Fibroblast of skin of left biceps (primary cell): ENCODE data around the gene COBLL1.
"Not testable (repeated sequence)": the region's sequence is repeated elsewhere in the genome, so short reads cannot be mapped to it uniquely, and the experiment has no call there.

ENCODE experiments used
- DNase-seq, 2 experiments: peaks; one replicate each; pipeline ENCODE4 v3.0.0-alpha.2; 2013; ENCODE audit warnings: low read depth in 2 of 2

The COBLL1 gene

DNA sequence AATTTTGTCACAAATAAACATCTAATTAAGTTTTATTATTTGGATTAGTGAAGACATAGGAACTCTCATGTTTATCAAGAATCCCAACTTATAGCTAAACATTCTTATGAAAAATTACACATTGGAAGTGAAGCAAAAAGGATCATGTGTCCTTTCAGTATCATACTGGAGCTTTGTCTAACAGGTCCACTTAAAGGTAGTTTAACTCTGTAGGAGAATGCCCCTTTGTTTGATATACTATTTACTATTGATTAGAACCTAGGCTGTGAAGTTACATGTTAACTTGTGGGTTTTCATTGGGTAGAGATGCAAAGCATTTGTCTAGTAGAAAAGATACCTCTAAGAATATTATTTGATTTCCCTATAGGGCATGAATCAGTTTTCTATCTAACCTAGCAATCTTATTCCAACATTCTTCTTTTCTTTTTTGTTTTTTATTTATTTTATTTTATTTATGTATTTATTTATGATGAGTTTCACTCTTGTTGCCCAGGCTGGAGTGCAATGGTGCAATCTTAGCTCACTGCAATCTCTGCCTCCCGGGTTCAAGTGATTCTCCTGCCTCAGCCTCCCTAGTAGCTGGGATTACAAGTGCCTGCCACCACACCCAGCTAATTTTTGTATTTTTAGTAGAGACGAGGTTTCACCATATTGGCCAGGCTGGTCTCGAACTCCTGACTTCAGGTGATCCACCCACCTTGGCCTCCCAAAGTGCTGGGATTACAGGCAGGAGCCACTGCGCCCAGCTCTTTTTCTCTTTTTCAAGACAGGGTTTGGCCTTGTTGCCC, 18.5 kb upstream of the COBLL1 start:
- not testable (repeated sequence) for DNase-seq

DNA sequence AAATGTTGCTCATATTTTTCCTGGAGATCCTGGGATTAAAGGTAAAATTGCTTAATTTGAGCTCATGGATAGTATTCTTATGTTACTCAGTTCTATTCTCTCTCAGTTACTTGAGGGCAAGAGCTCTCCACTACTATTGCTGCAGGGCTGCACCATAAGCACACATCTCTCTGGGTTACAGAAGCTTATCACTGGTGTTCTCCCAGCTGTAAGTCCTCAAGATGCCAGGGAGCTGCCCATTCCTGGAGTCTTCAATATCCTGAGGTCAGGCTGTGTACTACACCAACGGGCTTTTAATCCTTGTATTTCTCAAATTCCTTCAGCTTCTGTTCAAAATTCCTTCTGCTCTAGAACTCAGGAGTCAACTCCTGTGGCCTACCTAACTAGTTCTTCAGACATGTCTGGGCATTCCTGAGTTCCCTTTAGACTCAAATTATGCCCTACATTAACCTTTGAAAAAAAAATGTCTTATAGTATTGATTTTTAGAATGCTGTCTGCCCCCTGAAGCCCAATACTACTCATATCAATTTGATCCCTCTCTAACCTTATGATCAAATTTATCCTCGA, 17.7 kb upstream of the COBLL1 start:
- no peak for DNase-seq

DNA sequence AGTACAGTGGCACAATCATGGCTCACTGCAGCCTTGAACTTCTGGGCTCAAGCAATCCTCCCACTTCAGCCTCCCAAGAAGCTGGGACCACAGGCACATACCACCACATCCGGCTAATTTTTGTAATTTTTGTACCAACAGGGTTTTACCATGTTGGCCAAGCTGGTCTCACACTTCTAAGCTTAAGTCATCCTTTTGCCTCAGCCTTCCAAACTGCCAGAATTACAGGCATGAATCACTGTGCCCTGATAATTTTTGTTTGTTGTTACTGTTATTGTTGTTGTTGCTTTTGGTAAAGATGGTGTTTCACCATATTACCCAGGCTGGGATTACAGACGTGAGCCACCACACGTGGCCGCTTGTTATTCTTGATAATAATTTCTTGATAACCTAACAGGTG, 10.5 kb upstream of the COBLL1 start:
- DNase-seq = no peak

DNA sequence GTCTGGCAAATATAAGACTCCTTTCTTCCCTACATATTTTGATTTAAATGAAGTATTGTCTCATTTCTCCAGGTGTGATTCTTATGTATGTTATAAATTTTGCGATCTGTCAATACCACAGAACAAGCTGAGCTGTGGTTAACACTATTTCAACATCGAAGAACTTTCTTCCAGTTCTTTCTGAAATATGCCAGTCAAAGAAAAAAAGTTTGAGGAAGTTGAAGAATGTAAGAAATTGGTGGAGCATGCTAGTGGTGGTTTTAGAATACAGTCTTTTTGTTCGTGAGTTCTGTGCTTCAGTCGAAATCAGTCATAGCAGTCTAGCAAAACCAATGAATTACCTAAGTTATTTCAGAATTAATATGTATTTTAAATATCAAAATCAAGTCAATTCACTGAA, 8.6 kb upstream of the COBLL1 start:
- DNase-seq = no peak

DNA sequence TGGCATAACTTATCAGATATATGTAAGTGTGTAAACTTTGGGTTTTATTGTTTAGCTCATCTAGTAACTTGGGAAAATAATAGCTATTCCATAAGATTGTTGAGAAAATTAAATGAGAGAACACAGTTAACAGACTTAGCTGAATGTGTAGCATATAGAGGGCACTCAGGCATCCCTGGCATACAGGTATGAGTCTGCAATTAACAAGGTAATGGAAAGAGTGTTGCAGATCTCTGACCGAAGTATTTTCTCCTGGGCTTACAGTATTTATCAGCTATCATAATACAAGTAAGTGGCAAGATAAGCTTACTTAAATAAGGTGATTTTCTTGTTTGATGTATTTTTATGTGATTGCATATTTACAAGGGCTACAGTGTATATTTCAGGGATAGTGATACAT, 7.9 kb upstream of the COBLL1 start:
- DNase-seq = no peak

DNA sequence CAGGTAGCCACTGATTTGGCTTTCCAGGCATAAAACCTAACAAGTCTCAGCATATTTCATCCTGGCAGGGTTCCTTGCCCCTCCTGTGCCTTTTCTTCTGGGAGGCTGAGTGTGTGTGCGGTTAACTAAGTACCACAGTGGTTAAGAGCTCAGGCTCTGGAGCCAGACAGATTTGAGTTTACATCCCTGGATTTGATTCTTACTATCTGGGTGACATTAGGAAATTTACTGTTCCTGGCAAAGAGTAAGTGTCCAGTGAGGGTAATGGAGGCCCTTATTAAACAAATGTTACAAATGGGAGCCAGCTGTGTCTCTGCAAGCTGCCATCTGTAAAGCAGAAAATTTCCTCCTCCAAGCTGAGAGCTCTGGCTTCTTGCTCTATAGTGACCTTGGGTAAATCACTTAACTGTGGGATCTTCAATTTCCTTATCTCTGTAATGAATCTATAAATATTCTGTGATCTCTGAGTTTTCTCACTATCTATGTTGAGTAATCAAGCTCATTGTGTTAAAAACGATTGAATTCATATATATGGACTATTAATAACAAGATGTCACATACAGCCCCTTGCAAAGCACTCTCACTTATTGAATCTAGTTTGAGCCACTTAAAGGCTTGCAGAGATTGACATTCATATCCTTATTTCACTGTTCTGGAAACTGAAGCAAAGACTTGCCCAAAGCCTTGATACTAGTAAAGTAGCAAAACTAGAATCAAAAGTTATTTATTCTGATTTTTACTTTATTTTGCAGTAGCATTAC, 6.5 kb upstream of the COBLL1 start:
- no peak for DNase-seq

DNA sequence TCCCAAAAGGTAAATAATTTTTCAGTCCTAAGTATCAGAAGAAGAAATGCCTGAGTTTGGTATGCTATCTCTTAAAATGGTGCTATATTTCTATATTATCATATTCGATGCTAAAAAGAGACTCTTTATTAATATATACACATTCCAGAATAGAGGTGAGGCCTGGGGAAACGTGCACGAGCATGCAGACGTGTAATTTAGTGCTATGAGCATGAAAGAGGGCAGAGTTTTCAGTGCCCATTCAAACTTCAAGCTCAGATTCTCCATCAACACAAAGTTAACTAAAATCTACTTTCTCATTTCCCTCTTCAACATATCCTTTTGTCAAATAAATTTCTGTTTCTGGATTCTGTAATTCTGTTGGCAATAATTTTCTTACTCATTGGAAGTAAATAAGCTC, 5.7 kb upstream of the COBLL1 start:
- no peak for DNase-seq

DNA sequence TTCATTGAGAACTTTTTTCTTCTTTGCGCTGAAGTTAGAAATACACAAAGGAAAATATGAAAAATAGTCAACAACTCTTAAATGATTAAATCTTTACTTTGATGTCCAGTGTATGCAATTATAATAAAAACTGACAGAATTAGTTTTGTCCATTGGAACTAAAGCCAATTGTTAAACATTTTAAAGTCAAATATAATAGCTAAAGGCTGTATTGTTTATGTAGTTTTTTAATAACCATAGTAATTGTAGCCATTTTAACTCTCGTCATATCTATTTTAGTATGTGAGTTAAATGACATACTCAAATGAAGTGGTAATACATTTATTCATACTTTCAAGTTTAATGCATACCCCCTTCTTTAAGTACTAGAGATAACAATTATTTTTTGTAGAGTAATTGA, 4.7 kb upstream of the COBLL1 start:
- DNase-seq = no peak

DNA sequence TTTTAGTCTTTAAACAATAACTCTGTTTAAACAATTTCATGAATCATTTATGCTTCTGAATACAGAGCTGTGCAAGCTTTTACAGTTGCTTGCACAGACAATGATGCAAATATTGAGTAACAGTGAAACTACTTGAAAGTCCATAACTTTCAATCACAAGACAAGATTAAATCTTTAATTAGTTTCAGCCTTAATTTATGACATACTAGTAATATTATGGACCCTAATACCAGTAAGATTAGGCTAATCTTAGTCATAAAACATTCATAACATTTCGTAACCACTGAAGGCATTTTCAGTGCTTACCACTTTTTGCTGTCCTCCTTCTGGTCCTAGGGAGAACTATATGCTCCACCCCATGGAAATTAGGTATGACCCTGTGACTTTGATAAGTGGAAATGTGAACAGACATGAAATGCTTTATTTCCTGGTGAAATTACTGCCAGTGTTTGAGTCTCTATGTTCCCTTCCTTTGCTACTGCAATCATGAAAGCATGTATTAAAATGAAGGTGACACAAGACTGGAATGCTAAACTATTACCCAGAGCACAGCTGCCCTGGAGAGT, 1.8 kb upstream of the COBLL1 start:
- no peak for DNase-seq

DNA sequence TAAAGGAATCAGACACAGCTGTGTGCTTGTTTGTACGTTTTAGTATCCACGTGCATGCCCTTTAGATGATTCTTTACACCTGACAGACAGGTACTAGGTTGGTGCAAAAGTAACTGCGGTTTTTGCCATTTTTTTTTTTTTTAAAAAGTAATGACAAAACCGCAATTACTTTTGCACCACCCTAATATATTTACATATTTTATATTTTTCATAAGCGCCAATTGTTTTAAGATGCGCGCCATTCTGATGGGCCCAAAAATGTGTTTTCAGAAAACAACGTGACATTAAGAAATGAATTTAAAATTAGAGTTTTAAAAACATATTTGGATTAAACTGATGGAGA, 972 bp upstream of the COBLL1 start:
- DNase-seq = no peak

DNA sequence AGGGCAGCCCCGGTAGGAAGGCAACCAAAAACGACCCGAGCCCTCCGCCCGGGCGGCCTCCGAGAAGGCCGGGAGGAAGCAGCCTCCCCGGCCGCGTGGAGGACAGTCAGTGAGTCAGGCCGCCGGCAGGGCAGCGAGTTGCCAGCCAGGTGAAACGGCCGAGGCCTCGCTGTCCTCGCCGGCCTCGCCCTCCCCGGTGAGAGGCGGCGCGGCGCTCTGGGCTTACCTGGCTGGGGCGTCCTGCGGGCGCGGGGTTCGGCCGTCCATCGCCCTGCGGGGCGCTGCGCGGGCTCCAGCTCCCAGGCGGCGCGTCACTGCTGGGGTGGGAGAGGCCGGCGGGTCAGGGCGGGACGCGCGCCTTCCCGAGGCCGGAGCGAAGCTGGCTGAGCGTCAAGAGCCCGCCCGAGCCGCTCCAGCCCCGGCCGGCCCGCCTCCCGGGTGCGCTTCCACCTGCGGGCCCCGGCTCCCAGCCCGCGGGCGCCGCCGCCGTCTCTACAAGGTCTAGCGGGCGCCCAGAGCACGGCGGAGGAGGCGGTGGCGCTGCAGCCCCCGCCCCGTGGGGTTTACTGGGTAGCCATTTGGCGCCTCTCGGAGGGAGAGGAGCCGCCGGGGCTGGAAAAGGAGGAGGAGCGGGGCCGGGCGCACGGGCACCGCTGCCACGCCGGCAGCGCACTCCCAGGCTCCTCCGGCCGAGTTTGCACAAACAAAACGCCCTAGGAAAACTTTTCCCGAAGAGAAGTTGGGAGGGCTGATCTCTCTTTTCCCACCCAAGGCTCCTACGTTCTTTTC, 499 bp downstream of the COBLL1 start:
- DNase-seq = peak in 1 of 2 experiments; percentile 34

DNA sequence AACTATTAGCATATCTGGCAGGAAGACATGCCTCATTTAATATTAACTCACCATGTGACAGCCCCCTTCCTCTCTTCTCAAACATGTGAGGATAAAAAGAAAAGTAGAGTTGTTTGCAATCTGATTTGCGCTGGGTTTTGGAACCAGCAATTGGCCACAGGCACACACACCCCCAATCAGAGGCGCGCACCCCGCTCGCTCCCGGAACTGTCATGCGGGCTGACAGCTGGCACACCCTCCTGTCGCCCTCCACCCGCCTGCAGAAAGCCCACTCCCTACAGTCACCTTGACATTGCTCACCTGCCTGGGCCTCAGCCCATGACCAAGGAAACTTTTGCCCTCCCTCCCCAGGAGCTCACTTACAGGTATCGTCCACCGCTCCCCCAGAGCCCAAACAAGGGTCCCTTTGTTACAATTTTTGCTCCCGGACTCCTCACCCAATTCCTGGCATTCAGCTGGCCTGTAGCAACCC, 1.1 kb downstream of the COBLL1 start:
- no peak for DNase-seq

DNA sequence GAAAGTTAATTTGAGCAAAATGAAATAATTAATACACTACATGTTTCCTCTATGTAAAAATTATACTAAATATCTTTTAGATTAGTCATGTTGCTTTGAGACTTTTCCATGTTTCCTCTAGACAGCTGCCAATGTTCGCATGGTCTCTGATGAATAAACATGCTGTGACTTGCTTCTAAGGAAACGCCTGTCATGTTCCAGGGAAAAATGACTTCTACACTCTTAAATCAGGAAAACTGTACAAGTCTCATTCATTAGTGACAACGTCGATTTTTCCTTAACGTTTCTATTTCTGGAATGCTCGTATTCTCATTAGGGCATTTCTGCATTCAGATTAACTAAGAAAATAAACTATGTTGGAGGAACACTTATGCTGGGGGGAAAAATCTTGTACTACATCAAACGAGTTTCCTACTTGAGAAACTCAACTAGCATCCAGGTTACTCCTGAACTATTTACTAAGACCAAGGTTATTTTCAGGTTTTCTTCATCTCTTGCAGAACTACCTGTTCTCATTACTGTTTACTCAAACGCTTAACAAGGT, 1.6 kb downstream of the COBLL1 start:
- DNase-seq = no peak

DNA sequence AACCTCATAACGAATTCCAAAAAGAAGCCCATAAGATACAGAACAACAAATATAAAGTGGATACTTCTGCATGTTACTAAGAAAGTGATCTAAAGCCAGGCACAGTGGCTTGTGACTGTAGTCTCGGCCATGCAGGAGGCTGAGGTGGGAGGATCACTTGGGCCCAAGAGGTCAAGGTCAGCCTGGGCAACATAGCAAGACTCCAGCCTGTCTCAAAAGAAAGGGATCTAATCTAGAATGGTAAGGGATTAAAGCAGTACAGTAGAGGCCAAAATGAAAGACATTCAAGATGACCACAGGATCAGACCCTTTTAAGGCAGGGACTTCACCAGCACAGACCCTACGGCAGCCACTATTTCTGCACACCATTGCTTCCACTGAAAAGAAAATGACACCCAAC, 3.8 kb downstream of the COBLL1 start:
- DNase-seq = no peak

DNA sequence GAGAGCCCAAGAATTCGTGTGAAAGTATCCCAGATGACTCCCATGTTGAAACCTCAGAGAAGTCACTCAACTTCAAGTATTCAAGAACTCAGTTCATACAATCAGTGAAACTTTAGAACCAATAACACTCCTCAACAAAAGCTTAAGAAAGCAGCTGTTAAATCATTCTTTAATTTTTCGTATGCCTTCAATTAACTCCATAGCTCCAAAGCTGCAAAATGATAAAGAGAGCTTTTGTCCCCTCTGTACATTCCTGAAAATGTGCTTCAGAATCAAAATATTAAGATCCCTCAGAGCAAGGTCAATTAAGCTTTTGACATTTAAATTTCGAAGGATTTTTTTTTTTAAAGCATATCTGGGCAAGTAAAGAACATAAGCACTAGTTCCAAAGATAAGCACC, 4.7 kb downstream of the COBLL1 start:
- DNase-seq = no peak

DNA sequence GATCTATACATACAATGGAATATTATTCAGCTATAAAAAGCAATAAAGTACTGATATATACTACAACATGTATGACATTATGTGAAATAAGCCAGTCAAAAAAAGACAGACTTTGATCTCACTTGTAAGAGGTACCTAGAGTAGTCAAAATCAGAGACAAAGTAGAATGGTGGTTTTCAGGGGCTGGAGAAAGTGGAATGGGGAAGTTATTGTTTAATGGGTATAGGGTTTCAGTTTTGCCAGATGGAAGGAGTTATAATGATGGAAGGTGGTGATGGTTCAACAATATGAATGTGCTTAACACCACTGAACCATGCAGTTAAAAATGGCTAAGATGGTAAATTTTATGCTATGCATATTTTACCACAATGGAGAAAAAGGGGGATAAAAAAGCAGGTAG, 6.3 kb downstream of the COBLL1 start:
- DNase-seq = no peak

DNA sequence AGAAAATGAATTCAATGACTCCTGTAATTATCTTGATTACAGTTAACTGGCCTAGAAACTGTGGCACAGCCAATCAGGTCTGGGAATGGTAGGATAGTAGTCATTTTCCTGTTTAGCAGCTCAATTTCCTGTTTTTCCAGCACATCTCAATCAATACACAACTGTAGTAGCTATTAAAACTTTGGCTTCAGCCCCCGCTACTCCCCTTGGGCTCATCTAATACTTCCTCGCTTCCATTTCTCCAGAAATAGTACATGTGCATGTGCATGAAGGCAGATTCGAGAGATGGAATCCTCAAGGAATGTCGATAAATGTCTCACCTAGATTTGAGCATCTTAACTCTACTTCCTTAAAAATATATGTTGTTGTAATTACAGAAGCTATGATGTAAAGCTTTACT, 9.7 kb downstream of the COBLL1 start:
- DNase-seq = no peak

DNA sequence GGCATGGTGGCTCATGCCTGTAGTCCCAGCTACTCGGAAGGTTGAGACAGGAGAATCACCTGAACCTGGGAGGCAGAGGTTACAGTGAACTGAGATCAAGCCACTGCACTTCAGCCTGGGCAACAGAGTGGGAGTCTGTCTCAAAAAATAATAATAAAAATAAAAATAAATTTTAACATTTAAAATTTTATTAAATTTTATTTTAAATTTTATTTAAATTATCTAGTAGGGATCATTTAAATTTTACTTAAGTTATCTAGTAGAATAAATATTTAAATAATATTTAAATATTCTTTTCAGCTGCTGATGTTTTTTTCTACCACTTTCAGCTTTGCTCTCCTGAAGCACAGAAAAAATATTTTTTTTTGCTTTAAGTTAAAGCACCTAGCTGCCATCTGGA, 10.4 kb downstream of the COBLL1 start:
- no peak for DNase-seq

DNA sequence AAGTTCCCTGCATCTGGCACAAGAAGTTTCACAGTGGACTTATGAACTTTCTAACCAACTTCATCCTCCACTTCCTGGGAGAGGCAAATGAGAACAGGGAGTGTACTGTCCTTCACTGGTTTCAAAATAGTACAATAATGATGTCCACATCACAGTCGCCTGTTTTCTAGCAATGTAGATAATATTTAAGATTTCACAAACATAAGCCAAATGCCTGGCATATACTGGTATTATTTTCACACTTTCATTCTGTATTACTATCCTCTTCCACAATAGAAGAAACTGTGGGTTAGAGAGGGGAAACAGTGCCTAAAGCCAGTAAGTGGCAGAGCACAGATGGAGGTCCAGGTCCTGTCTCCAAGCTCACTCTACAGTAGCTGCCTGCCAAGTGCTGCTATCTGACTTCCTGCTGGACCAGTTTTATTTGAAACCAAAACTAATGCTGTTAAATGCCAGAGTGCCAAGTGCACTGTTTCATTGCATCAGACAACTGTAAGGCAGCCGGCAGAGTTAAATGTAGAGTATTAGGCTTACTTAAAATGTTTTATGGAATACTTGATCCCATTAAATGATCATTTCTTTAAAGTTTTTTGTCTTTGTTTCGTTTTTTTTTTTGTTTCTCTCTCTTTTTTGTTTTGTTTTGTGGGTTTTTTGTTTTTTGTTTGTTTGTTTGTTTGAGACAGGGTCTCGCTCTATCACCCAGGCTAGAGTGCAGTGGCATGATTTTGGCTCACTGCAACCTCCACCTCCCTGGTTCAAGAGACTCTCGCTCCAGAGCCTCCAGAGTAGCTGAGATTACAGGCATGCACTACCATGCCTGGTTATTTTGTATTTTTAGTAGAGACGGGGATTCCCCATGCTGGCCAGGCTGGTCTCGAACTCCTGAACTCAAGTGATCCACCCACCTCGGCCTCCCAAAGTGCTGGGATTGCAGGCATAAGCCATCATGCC, 15.1 kb downstream of the COBLL1 start:
- DNase-seq = no peak

DNA sequence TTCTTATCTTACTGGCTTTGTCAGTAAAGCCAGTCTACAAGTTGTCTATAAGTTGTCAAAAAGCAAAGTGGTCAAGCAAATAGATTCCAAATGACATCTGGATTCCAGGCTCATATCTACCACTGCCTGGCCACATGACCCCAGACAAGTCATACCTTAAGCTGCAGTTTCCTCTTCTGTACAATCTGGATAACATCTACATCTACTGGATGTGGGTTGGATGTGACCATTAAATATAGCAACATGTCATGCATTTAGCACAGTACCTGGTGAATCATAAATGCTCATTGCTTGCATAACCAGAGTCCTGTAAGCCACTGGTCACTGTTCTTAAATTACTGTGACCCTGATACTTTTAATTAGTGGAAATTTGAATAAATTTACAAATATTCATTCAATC, 16.8 kb downstream of the COBLL1 start:
- no peak for DNase-seq

DNA sequence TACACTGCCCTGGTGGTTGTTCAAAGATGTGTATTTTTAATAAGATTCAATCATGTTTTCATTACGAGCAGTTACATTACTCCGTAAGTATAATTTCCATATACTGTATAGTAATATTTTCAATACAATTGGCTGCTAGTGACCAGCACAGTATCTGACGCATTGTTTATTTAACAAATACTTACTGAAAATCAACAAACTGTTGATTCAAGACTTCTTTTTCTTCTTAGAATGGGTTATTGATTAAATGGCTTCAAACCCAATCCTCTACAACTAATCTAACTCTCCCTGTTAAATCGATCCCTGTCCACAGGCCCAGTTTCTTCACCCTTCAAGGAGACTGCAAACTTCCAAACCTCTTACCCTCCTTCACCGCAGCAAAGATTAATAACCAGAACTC, 18.5 kb downstream of the COBLL1 start:
- DNase-seq = no peak
